ENCODE results near the gene NCOA7.

- TF ChIP-seq PPARA (CRISPR knock-in tag; IDR thresholded peaks at IDR 0.05; ENCODE audit: borderline replicate concordance) = no peak
- no peak for TF ChIP-seq ISL1 (CRISPR knock-in tag; IDR thresholded peaks at IDR 0.05)
- TF ChIP-seq RARB (CRISPR knock-in tag; IDR thresholded peaks at IDR 0.05) = no peak
- no peak for TF ChIP-seq ZFP3 (CRISPR knock-in tag; IDR thresholded peaks at IDR 0.05)
- TF ChIP-seq ZNF70 (CRISPR knock-in tag; IDR thresholded peaks at IDR 0.05) = no peak
- no peak for TF ChIP-seq BACH2 (CRISPR knock-in tag; IDR thresholded peaks at IDR 0.05; ENCODE audit: borderline replicate concordance)
- no peak for TF ChIP-seq CREB5 (CRISPR knock-in tag; IDR thresholded peaks at IDR 0.05; ENCODE audit: low read depth)
- TF ChIP-seq TOX (CRISPR knock-in tag; IDR thresholded peaks at IDR 0.05; ENCODE audit: borderline replicate concordance) = no peak
- TF ChIP-seq TSHZ2 (CRISPR knock-in tag; IDR thresholded peaks at IDR 0.05) = no peak
- no peak for TF ChIP-seq ZNF565 (CRISPR knock-in tag; conservative IDR thresholded peaks at IDR 0.05; ENCODE audit: low read depth)
- no peak for TF ChIP-seq ARNTL (CRISPR knock-in tag; IDR thresholded peaks at IDR 0.05; ENCODE audit: borderline replicate concordance, low read depth)
Observed at GRCh38 chr6:125759184-125759902, 31.4 kb upstream of the NCOA7 start.
